Uterus (tissue), 2 donors: ENCODE results near the gene NAA15.

Source experiments
- CTCF ChIP-seq, 4 experiments: fragments of 200-600 bp in 2 of 4; fragments of 450-650 bp in 2 of 4; sonication (generic) in 2 of 4; IDR thresholded peaks; one replicate each; pipeline ENCODE4 v1.5.1; 2016 to 2019; ENCODE audit warnings: antibody characterized with exemption in 4 of 4, mild to moderate bottlenecking in 2 of 4, moderate library complexity in 1 of 4
- POLR2A ChIP-seq, 2 donors: fragments of 450-650 bp; IDR thresholded peaks; one replicate each; pipeline ENCODE4 v1.6.1; 2016; ENCODE audit warnings: antibody characterized with exemption in 2 of 2, mild to moderate bottlenecking in 1 of 2, moderate library complexity in 1 of 2

- TF ChIP-seq CTCF (IDR thresholded peaks at IDR 0.05) (no peak), POLR2A (IDR thresholded peaks at IDR 0.05) (no peak)
Observed at GRCh38 chr4:139253046-139253445, 48.3 kb upstream of the NAA15 start.
